NCI-H2029 treated with DMSO at 0.1 percent for 48 hours (cell line): ENCODE measurements around the gene CCDC197.

Source experiments
- DNase-seq: peaks from one replicate; lab custom pipeline; 2025; lab: John Stamatoyannopoulos, UW

Gene CCDC197

DNA sequence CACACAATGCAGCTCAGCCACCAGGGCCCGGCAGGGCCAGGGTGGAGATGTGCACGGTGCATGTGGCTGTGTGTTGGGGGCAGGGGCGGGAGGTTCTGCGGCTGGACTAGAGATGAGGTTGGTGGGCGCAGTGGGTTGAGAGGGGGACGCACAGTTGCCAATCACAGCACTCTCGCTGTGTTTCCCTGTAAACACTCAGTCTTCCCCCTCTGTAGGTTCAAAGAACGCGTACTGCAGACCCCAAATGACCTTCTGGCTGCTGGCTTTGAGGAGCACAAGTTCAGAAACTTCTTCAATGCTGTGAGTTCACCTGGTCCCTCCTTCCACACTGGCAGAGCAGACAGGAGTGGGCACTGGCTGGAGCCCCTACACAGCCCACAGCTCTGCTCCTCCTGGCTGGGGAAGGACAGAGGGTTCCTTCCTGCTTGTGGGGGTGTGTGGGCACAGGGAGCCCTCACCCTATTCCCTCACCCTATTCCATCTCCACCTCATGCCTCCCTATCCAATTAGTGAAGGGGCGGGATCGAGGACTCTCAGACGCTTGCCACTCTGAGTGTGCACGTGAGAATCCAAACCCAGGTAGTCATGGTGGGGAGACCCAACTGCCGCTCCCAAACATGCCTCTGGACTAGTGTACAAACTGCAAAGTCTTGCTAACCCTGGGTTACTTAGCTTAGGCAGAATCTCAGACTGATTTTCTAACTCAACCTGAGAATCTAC is 46.8 kb downstream of the CCDC197 start:
- DNase-seq, result no peak

DNA sequence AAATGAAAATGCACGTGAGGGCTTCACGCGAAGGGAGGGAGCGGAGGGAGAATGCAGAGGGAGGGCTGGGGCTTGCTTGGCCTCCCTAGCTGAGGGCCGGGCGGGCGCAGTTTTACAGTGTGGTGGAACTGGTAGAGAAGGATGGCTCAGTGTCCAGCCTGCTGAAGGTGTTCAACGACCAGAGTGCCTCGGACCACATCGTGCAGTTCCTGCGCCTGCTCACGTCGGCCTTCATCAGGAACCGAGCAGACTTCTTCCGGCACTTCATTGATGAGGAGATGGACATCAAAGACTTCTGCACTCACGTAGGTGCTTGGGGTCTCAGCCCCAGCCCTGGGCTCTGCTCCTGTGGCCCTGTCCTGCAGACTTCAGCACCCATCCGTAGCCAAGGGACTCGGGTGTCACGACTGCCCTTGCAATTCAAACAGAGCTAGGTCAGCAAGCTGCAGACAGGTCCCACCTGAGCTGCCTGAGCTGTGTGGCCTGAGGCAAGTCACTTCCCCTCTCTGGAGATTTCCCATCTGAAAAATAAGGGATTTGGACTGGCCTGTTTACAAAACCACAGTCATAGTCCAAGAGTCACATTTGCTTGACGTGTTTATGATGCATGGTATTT is 47.5 kb downstream of the CCDC197 start:
- DNase-seq, result no peak

DNA sequence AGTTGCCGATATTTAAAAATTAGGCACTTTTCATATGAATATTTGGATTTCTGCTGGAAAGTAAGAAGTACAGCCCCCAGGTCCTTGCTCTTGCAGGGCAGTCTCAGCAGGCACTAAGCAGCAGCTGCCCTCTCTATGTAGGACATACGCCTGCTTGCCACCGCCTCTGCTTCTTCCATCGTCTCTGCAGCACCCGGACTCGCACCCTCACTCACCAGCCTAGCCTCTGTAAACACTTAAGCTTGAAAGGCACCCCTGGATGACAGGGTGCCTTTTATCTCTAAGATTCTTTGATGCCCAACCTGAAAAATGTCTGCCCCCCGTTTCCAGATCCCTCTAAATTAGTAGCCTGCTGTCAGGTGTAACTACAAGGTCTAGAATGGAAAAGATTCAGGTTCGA is 48.0 kb downstream of the CCDC197 start:
- no peak for DNase-seq

DNA sequence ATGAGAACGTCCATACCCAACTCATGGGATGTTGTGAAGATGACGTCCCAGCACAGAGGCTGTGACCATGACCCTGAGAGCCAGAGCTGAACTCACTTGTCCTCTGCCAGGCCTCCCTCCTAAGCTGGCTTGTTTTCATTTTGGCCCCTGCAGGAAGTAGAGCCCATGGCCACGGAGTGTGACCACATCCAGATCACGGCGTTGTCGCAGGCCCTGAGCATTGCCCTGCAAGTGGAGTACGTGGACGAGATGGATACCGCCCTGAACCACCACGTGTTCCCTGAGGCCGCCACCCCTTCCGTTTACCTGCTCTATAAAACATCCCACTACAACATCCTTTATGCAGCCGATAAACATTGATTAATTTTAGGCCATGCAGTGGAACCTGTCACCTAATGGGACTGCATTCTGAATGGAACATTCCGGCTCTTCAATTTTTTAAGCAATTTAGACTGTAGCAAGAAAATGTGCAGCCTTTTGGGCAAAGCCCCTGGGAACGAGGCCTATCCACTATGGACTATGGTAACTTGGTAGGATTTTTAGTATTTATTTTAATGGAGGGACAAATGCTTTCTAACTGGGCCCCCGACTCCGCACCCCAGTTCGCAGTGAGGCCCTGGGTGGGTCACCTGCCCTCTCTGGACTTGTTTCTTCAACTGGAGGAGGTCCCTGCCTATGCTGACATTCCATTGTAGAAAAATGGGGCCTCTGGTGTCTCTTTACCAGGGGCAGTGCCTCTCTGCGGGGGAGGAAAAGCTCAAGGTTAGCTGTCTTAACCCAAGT is 48.7 kb downstream of the CCDC197 start:
- DNase-seq, result no peak

DNA sequence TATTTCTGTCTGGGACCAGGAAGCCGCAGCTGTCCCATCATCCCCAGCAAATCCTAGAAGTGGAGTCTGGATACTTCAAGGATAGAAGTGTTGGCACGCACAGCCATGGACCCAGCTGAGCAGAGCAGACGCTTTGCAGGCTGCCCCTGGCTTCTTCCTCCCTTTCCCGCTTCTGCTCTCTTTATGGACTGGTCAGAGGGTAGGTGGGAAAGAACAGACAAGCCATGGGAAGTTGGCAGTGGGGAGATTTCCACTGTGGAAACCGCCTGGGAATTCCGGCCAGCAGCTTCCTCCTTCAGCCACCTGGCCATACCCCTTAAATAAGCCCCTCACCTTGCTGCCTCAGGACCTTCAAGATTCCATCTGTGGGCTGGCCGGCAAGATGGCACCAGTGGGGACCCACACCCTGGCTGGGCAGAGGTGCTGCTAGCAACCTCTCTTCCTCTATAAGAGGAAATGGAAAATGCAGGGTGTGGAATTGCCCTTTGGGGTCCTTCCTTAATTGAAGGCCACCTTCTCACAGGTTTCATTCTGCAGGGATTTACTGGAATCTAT is 49.7 kb downstream of the CCDC197 start:
- DNase-seq, result no peak

DNA sequence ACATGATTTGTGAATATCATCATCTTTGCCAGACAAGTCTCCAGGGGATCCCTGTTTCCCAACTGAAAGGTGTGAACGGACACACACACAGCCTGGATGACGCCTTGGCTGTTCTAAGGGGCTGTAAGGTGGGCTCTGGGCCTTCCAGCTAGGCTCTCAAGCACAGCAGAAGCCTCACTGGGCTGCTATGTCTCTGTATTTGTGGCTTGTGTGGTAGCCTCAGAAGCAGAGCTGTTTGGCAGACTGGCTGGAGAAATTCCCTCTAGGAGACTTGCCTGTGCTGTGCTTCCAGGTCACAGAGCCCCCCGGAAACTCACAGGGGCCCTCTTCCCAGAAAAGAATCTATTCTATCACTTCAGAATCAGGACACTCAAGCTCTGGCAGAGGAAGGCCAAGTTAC is 50.5 kb downstream of the CCDC197 start:
- DNase-seq, result no peak

DNA sequence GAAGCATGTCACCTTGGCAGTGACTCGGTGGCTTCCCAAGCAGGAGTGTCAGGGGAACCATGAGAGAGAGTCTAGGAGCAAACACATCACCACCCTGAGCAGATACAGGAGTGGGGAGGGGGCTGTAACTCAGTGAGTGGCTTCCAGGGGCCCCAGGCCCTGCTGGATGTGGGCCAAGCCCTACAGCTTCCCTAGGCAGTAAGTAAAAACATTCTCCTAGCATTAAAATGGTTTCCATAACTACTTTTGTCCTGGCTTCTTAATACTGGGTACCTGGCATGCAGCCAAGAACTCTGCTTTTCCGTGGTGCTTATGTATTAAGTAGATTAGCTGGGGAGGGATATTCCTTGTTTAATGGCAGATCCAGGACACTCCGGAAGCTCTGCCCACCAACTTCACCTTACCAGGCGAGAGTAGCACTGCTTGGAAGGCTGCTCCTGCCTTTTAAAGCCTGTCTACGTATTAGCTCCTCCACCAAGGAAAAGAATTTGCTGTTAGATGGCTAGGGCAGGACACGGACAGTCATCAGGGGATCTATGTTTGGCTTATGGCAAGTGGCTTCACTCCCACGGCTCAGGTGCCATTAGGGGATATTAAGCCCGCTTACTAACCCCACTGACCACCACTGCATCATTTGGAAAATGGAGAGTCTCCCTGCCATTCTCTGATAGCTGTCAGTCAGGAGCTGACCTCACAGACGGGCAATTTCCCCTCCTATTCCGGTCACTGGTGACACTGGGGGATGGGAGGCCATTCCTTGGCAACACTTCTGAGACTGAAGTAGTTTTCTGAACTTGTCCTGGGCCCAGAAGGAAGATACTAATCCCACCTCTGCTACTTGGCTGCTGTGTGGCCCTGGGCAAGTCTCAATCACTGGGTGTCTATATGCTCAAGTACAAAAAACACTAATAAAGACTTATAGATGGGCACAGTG is 51.9 kb downstream of the CCDC197 start:
- DNase-seq, result no peak

DNA sequence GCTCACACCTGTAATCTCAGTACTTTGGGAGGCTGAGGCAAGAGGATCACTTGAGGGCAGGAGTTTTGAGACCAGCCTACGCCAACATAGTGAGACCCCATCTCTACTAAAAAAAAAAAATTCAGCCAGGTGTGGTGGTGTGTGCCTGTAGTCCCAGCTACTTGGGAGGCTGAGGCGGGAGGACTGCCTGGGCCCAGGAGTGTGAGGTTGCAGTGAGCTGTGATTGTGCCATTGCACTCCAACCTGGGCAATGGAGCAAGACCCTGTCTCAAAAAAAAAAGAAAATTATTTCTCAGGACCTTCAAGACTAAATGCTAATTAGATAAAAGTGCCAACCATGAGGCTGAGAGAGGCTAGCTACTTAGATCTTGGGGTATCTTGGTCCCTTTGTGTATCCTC is 52.5 kb downstream of the CCDC197 start:
- no peak for DNase-seq

DNA sequence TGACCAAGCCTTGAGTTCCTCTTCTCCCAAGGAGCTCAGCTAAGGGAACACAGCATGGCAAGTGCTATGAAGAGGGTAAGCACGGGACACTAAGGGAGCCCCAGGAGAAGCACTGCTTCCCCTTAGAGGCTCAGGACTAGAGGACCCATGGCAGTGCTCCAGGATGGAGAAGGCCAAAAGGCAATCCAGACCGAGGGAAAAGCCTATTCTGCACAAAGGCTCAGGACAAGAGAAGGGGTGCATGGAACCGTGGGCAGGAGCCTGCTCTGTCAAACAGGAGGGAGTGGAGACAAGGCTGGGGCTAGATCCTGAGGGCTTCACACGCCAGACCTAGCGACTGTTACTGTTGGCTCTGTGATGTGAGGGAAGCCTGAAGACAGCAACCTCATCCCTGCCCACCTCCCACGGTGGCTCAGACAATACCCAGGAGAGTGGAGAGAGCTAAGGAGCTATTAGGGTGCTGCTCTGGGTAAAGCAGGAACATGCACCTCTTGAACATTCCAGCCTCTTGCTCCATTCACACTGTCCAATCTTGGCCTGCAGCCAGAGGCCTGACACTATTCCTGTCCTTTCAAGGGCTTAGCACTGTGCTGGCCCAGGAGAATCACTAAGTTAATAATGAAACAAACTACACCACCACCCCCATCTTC is 53.3 kb downstream of the CCDC197 start:
- DNase-seq, result no peak

DNA sequence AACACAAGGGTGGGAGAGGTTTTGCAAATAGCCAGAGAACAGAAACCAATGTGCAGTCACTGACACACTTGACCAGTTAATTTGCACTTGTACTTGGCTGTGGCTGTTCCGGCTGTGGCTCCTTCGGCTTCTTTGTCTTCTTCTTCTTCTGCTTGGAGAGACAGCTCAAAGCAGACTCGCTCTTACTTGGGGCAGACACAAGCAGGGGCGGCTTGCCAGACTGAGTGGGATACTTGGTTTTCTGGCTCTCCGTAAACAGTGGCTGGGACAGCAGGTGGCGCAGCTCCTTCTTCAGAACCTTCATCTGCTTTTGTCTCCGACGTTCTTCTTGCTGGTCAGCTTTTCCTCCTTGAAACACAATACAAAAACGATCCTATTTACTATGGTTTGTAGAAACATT is 54.0 kb downstream of the CCDC197 start:
- no peak for DNase-seq

DNA sequence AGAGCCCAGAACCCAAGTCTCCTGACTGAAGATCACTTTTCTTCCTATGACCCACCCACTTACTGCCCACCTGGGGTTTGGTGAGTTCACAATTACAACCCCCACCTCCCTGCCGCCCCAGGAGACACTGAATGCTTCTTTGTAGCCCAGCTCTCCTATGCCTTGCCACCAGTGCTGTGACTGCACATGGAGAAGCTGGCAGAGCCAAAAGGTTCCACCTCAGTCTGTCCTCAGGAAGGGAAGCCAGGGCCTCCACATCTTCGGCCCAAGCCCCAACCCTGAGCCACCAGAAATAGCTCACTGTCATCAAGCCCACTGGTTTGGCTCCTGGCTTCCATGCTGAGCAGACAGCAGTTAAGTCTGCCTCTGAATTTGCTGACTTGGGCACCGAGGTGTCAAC is 54.7 kb downstream of the CCDC197 start:
- DNase-seq, result no peak

DNA sequence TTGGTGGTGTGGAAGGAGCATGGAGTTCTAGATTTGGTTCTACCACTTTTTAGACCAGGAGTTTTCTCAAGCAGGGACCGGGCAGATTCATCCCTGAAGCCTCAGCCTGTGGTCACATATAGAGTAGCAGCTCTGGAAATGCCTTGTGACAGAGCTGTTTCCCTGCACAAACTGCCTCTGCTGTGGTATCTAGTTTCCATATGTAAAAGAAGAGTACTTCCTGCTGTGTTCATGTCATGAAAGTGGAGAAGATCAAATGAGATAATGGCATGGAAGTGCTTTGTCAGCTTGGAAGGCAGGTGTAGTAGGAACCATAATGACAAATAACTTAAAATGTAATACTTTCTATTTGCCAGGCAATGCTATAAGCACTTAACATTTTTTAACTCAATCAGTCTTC is 55.1 kb downstream of the CCDC197 start:
- DNase-seq, result no peak

DNA sequence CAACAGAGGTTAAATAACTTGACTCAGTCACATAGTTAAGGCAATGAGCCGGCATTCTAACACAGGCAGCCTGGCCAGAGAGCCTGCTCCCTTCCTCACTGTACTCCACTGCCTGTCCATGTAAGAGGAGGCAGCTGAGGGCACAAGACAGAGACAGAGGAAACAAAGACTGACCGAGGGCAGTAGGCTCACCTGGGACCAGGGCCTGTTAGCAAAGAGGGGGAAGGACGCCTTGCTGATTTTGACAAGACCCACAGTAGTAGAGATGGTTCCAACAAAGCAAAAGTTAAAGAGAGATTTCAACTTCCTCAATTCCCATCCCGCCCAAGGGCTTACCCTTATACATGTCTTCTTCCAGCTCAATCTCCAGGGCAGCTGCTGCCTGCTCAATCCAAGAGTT is 55.6 kb downstream of the CCDC197 start:
- no peak for DNase-seq

DNA sequence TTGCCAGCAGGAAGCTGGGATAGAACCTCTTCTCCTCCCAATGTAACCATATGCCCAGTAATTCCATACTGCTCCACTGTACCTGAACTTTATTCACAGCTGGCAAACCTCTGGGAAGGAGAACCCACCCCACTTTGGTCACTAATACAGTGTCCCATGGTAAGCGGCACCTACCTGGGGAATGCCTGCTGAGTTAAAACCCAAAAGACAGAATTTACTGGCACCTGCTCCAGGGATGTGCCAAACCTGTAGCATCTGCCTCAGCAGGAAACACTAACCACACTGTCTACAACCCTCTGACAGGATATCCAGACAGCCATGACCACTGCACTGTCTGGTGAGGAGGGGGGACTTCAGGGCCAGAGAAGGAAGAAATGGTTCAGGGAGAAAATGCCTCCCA is 57.3 kb downstream of the CCDC197 start:
- DNase-seq, result no peak

DNA sequence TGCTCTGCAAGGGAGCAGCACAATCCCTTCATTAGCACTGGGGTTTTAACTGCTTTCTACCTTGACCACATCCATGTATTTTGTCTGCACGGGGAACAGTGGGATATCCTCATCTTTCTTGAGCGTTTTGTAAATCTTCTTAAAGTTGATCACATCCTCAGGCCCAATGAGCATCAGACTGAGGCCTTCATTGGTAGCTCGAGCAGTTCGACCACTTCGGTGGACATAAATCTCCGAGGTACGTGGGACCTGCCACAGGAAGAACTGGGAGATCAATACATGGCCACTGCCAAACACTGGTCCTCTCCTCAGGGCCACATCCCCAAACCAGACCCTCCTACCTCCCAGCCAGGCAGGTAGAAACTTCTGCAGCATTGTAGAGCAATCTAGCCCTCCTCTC is 57.8 kb downstream of the CCDC197 start:
- no peak for DNase-seq

DNA sequence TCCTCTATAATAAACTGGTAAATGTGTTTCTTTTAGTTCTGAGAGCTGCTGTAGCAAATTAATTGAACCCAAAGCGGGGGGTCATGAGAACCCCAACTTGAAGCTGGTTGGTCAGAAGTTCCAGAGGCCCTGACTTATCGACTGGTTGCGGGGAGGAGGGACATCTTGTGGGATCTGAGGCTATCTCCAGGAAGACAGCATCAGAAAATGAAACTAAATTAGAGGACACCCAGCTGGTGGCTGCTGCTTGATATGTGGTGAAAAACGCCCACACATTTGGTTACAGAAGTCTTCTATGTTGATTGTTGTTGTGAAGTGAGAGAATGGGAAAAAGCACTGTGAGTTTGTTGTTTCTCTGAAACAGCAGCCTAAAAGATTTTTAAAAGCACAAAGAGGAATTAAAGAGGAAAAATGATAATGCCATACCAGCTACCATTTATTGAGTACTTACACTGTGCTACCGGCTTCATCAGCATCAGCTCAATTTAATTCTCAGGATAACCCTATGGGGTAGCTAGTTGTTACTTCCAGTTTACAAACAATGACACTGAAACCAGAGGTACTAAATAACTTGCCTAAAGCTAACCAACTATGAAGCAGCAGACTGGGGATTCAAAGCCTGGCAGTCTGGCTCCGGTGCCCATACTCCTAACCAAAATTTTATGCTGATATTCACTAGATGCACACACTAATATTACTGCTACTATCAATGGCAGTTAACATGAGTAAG is 59.6 kb downstream of the CCDC197 start:
- DNase-seq, result no peak

DNA sequence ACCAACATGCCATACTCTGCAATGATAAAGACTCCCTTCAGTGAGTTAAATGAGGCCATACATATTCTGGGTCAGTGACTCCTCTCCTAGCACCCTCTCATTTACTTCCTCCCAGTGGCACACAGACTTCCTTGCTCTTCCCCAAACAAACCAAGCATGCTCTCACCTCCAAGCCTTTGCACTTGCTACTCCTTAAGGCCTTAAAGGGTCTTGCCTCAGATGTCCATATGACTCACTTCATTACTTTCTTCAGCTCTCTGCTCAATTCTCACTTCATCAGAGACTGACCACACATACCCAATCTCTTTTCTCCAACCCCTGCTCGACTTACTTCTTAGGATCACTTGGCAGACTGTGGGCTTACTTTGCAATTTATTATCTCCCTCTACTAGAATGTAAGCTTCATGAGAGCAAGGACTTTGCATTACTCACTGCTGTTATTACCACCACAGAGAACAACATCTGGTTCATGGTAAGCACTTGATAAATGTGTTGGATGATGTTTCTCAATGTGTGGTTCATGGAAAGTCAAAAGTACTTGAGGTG is 61.1 kb downstream of the CCDC197 start:
- no peak for DNase-seq
